Mucosa of rectum (tissue), 2 donors: ENCODE data around the gene AP4M1.

ENCODE experiments used
- H3K27ac ChIP-seq, 2 donors: one replicate each; pipeline ENCODE4 v1.7.0; 2013; ENCODE audit warnings: inconsistent platforms in 2 of 2, low read depth in 2 of 2, low read length in 2 of 2
- H3K27me3 ChIP-seq, 2 donors: one replicate each; pipeline ENCODE4 v1.7.0; 2013; ENCODE audit warnings: low read length in 2 of 2; ENCODE audit not compliant: control insufficient read depth in 2 of 2, insufficient read depth in 2 of 2
- H3K36me3 ChIP-seq, 2 donors: one replicate each; pipeline ENCODE4 v1.7.0; 2013; ENCODE audit warnings: low read length in 2 of 2; ENCODE audit not compliant: control insufficient read depth in 2 of 2, insufficient read depth in 2 of 2
- H3K4me1 ChIP-seq, 2 donors: one replicate each; pipeline ENCODE4 v1.7.0; 2013; ENCODE audit warnings: low read length in 2 of 2, mild to moderate bottlenecking in 1 of 2; ENCODE audit not compliant: control insufficient read depth in 2 of 2, insufficient read depth in 2 of 2
- H3K4me3 ChIP-seq, 2 donors: one replicate each; pipeline ENCODE4 v1.7.0; 2013; ENCODE audit warnings: low read length in 2 of 2
- H3K9ac ChIP-seq, 2 donors: one replicate each; pipeline ENCODE4 v1.7.0; 2013; ENCODE audit warnings: low read length in 2 of 2, low read depth in 1 of 2, mild to moderate bottlenecking in 1 of 2
- H3K9me3 ChIP-seq, 2 donors: one replicate each; pipeline ENCODE4 v1.7.0; 2013; ENCODE audit warnings: low read length in 2 of 2; ENCODE audit not compliant: control insufficient read depth in 2 of 2
- donor health status: healthy.
- donor health status: Normal muscosa, but diverticular disease.

The AP4M1 gene

GRCh38 chr7:100157334-100158228 lies 56.1 kb downstream of the AP4M1 start:
- peaks cover 54 to 58% of the 10 kb centered on the region in 2 donors for H3K4me1 ChIP-seq

More at GRCh38 chr7:100157334-100158228, 56.1 kb downstream of the AP4M1 start:
- peak overlapping the region; percentile 83 to 88 for H3K4me3 ChIP-seq
- peak overlapping the region; percentile 77 to 86 for H3K9ac ChIP-seq
- peak overlapping the region; percentile 76 to 84 for H3K27ac ChIP-seq
- peaks cover 17 to 20% of the 10 kb centered on the region in 2 donors for H3K36me3 ChIP-seq
- H3K27me3 ChIP-seq: no peaks in the 10 kb centered on the region
- no peaks in the 10 kb centered on the region for H3K9me3 ChIP-seq
